ENCODE results near the gene EEF1AKMT1.

EEF1AKMT1 gene

DNA sequence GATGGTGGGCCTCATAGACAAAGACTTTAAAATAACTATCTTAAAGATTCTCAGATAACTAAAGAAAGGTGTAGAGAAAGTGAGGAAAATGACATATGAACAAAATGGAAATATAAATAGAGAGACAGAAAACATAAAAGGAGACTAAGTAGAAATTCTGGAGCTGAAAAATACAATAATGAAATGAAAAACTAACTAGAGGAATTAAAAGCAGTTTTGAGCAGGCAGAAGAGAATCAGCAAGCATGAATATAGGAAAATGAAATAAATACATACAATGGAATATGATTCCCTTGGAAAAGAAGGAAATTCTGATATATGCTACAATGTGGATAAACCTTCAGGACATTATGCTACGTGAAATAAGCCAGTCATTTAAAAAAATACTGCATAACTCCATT, 3.9 kb downstream of the EEF1AKMT1 start:
- H3K27ac ChIP-seq (ENCODE audit: low read length) = no peak overlapping the region
- H3K4me2 ChIP-seq (ENCODE audit: low read length) = no peak overlapping the region
- H3K9me3 ChIP-seq (ENCODE audit: insufficient read depth, low read length) = peaks cover 27% of the 10 kb centered on the region
- H3K36me3 ChIP-seq (replicated peaks; ENCODE audit: low read depth, low read length) = peaks cover 53% of the 10 kb centered on the region
- no peaks in the 10 kb centered on the region for H3K27me3 ChIP-seq (ENCODE audit: low read depth, low read length)
- H4K20me1 ChIP-seq (ENCODE audit: insufficient read depth, low read length) = no peaks in the 10 kb centered on the region
- no peak for TF ChIP-seq EZH2phosphoT487 (IDR thresholded peaks at IDR 0.05; ENCODE audit: low read depth)
- TF ChIP-seq CTCF (IDR thresholded peaks at IDR 0.05; ENCODE audit: low read depth, low read length) = no peak
- no peak overlapping the region for H3K4me3 ChIP-seq (ENCODE audit: low read length)
- H2AFZ ChIP-seq (ENCODE audit: low read depth, low read length) = no peak overlapping the region
- peaks cover 9% of the 10 kb centered on the region for H3K4me1 ChIP-seq (ENCODE audit: low read length)
- peaks cover 16% of the 10 kb centered on the region for H3K79me2 ChIP-seq (ENCODE audit: low read length)
- no peak overlapping the region for H3K9ac ChIP-seq (ENCODE audit: low read length)

DNA sequence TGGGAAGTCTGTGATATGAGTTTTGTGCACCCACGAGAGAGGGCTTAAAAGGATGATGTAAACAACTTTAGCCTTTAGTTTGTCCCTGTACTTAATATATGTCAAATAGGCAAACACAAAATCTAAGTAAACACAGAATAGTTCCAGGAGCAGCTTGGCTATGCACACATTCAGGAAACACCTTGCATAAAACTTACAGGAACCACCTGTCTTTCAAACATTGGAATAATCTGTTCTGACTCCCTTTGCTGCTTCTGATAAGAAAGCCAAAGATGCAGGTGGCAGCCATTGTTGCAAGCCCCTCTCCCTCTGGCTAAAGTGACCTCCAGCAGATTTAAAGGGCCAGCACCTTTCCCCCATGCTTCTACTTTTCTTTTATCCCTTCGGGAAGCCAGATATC, 4.7 kb downstream of the EEF1AKMT1 start:
- peaks cover 53% of the 10 kb centered on the region for H3K36me3 ChIP-seq (replicated peaks; ENCODE audit: low read depth, low read length)
- H3K4me2 ChIP-seq (ENCODE audit: low read length) = no peak overlapping the region
- no peak overlapping the region for H2AFZ ChIP-seq (ENCODE audit: low read depth, low read length)
- no peaks in the 10 kb centered on the region for H4K20me1 ChIP-seq (ENCODE audit: insufficient read depth, low read length)
- TF ChIP-seq EZH2phosphoT487 (IDR thresholded peaks at IDR 0.05; ENCODE audit: low read depth) (no peak), CTCF (IDR thresholded peaks at IDR 0.05; ENCODE audit: low read depth, low read length) (no peak)
- peaks cover 9% of the 10 kb centered on the region for H3K4me1 ChIP-seq (ENCODE audit: low read length)
- H3K79me2 ChIP-seq (ENCODE audit: low read length) = peaks cover 16% of the 10 kb centered on the region
- no peak overlapping the region for H3K9ac ChIP-seq (ENCODE audit: low read length)
- H3K27me3 ChIP-seq (ENCODE audit: low read depth, low read length) = no peaks in the 10 kb centered on the region
- H3K4me3 ChIP-seq (ENCODE audit: low read length) = no peak overlapping the region
- no peak overlapping the region for H3K27ac ChIP-seq (ENCODE audit: low read length)
- H3K9me3 ChIP-seq (ENCODE audit: insufficient read depth, low read length) = peaks cover 27% of the 10 kb centered on the region

DNA sequence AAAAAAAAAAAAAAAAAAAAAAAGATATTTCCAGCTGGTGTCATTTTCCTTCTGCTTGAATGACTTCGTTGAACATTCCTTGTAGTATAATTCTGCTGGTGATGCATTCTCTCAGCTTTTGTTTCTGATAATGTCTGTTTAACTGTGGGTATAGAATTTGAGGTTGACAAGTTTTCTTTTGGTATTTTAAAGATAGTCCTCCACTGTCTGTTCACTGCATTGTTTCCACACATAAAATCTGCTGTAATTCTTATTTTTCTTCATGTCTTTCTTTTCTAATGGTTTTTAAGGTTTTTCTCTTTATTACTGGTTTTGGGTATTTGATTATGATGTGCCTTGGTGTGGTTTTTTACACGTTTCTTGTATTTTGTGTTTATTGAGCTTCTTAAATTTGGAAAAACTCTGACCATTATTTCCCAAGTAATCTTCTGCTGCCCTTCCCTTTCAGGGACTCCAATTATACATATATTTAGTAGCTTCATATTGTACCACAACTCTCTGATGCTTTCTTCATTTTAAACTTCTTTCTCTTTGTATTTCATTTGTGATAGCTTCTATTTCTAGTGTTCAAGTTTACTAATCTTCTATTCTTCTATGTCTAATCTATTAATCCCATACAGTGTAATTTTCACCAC, 6.3 kb downstream of the EEF1AKMT1 start:
- peaks cover 27% of the 10 kb centered on the region for H3K9me3 ChIP-seq (ENCODE audit: insufficient read depth, low read length)
- no peak overlapping the region for H3K9ac ChIP-seq (ENCODE audit: low read length)
- H3K4me3 ChIP-seq (ENCODE audit: low read length) = no peak overlapping the region
- H3K79me2 ChIP-seq (ENCODE audit: low read length) = peaks cover 6% of the 10 kb centered on the region
- H3K4me2 ChIP-seq (ENCODE audit: low read length) = no peak overlapping the region
- no peaks in the 10 kb centered on the region for H4K20me1 ChIP-seq (ENCODE audit: insufficient read depth, low read length)
- H2AFZ ChIP-seq (ENCODE audit: low read depth, low read length) = no peak overlapping the region
- peaks cover 2% of the 10 kb centered on the region for H3K4me1 ChIP-seq (ENCODE audit: low read length)
- TF ChIP-seq EZH2phosphoT487 (IDR thresholded peaks at IDR 0.05; ENCODE audit: low read depth) (no peak), CTCF (IDR thresholded peaks at IDR 0.05; ENCODE audit: low read depth, low read length) (no peak)
- peaks cover 49% of the 10 kb centered on the region for H3K36me3 ChIP-seq (replicated peaks; ENCODE audit: low read depth, low read length)
- H3K27ac ChIP-seq (ENCODE audit: low read length) = no peak overlapping the region
- H3K27me3 ChIP-seq (ENCODE audit: low read depth, low read length) = no peaks in the 10 kb centered on the region

- Histone ChIP-seq H3K36me3 (replicated peaks; ENCODE audit: low read depth, low read length) (no peaks in the 10 kb centered on the region), H3K9me3 (ENCODE audit: insufficient read depth, low read length) (no peaks in the 10 kb centered on the region), H3K79me2 (ENCODE audit: low read length) (no peaks in the 10 kb centered on the region), H3K27ac (ENCODE audit: low read length) (no peak overlapping the region), H3K9ac (ENCODE audit: low read length) (no peak overlapping the region), H3K4me1 (ENCODE audit: low read length) (no peaks in the 10 kb centered on the region), H3K27me3 (ENCODE audit: low read depth, low read length) (no peaks in the 10 kb centered on the region), H2AFZ (ENCODE audit: low read depth, low read length) (no peak overlapping the region), H3K4me2 (ENCODE audit: low read length) (no peak overlapping the region), H3K4me3 (ENCODE audit: low read length) (no peak overlapping the region), H4K20me1 (ENCODE audit: insufficient read depth, low read length) (no peaks in the 10 kb centered on the region)
- no peak for TF ChIP-seq EZH2phosphoT487 (IDR thresholded peaks at IDR 0.05; ENCODE audit: low read depth)
- no peak for TF ChIP-seq CTCF (IDR thresholded peaks at IDR 0.05; ENCODE audit: low read depth, low read length)
These were observed 12.9 kb downstream of the EEF1AKMT1 start for GRCh38 chr13:20760872-20761271.

Measured in OCI-LY3 (cell line).